Activated T-cell treated with anti-CD3 and anti-CD28 coated beads, Interleukin-2, amount 50 U/mL, for 24 hours (primary cell): ENCODE results near the gene ADCY1.

Source experiments
- DNase-seq: peaks from one replicate; pipeline ENCODE4 v3.0.0-alpha.2; 2020
- H3K27ac Mint-ChIP-seq: 2 replicates; pipeline ENCODE4 v1.8.0; 2020; ENCODE audit warnings: mild to moderate bottlenecking, mixed read lengths
- H3K27me3 Mint-ChIP-seq: 2 replicates; pipeline ENCODE4 v1.8.0; 2020; ENCODE audit warnings: mixed read lengths
- H3K36me3 Mint-ChIP-seq: 2 replicates; pipeline ENCODE4 v1.8.0; 2020; ENCODE audit warnings: low read depth, mixed read lengths
- H3K4me1 Mint-ChIP-seq: 2 replicates; pipeline ENCODE4 v1.8.0; 2020; ENCODE audit warnings: low read depth, mixed read lengths
- H3K4me3 Mint-ChIP-seq: 2 replicates; pipeline ENCODE4 v1.8.0; 2020; ENCODE audit warnings: mild to moderate bottlenecking, moderate library complexity, mixed read lengths
- H3K9me3 Mint-ChIP-seq: 2 replicates; pipeline ENCODE4 v1.8.0; 2020; ENCODE audit warnings: mixed read lengths

The ADCY1 gene

DNA sequence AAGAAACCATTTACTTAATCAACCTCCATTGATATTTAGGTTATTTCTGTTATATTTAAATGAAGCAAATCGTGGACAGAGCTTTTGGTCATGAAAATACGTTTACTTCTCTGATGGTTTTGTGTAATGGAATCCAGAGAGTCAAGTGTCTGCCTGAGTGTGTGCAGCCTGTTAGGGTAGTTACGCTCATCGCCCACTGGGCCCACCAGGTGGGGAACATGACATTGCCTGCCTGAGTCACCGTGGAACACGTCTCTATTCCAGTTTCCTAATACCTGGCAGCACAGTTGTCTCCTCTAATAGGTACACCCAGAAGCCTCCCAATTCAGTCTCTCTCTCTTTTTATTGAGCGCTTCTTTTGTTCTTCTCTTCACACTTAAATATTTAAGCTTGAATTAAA lies 91.0 kb downstream of the ADCY1 start:
- no peak for DNase-seq
- Mint-ChIP-seq H3K27ac (no peak overlapping the region), H3K4me3 (no peak overlapping the region), H3K4me1 (no peaks in the 10 kb centered on the region), H3K27me3 (peaks cover 2% of the 10 kb centered on the region), H3K9me3 (peaks cover 3% of the 10 kb centered on the region), H3K36me3 (no peaks in the 10 kb centered on the region)

DNA sequence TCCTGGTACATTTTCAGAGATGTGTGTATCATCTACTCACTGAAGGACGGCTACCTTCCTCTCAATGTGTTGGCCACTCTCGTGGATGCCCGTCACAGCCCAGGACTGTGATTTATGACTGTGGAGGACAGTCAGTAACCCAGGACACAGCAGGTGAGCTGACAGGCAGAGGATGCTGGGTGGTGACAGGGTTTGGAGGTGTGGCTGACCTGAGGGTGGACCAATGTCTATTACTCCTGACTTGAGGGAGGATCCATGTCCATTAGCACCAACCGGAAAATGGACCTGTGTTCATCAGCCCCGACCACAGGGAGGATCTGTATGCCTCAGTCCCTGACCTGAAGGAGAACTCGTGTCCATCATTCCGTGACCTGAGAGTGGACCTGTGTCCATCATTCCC lies 96.1 kb downstream of the ADCY1 start:
- no peaks in the 10 kb centered on the region for H3K4me1 Mint-ChIP-seq
- no peaks in the 10 kb centered on the region for H3K36me3 Mint-ChIP-seq

DNA sequence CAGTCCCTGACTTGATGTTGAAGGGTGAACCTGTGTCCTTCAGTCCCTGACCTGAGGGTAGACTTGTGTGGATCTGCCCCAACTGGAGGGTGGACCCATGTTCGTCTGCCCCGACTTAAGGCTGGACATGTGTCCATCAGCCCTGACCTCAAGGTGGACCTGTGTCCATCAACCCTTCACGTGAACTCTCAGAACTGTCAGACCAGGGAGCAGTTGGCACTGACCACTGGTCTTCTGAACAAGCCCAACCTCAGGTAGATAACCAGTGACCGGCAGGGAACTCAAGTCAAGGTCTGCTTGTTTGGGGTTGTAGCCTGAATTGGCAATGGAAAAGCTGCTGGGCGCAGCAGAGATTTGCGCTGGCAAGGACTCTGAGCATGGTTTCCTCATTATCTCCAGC lies 96.5 kb downstream of the ADCY1 start:
- H3K36me3 Mint-ChIP-seq = no peaks in the 10 kb centered on the region
- H3K4me1 Mint-ChIP-seq = no peaks in the 10 kb centered on the region
- H3K9me3 Mint-ChIP-seq = no peaks in the 10 kb centered on the region
- H3K4me3 Mint-ChIP-seq = no peak overlapping the region
- H3K27me3 Mint-ChIP-seq = peaks cover 10% of the 10 kb centered on the region
- no peak overlapping the region for H3K27ac Mint-ChIP-seq
- no peak for DNase-seq

More for the DNA sequence above, 96.1 kb downstream of the ADCY1 start:
- Mint-ChIP-seq H3K27ac (no peak overlapping the region), H3K27me3 (peaks cover 7% of the 10 kb centered on the region), H3K9me3 (no peaks in the 10 kb centered on the region), H3K4me3 (no peak overlapping the region)
- no peak for DNase-seq

DNA sequence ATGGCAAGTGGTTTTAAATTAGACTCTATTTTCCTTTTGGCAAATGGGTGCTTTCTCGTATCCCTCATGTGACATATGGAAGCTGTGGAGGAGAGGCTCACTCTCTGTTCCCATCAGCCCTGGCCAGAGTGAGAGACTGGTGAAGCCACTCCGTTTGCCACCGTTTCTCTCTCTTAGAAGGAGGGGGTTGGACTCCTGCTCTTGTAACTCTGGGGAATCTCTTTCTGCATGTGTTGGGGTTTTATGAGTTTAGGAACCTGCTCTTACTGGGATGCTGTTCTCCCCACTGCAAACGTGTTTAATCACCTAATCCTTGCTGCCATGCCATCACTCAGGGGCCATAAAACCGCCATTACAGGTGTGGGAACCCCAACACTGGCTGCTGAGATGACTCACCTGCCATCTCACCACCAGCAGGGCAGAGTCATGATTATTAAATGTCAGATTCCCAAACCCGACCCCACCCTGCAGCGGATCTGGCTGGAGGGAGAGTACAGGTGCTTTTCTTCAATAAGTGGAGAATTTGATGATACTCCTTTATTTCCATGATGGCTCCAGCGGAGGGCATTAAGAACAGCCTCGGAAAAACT lies 103.2 kb downstream of the ADCY1 start:
- Mint-ChIP-seq H3K4me1 (no peaks in the 10 kb centered on the region), H3K4me3 (no peak overlapping the region), H3K9me3 (no peaks in the 10 kb centered on the region), H3K36me3 (no peaks in the 10 kb centered on the region), H3K27ac (no peak overlapping the region), H3K27me3 (peaks cover 38% of the 10 kb centered on the region)
- no peak for DNase-seq

DNA sequence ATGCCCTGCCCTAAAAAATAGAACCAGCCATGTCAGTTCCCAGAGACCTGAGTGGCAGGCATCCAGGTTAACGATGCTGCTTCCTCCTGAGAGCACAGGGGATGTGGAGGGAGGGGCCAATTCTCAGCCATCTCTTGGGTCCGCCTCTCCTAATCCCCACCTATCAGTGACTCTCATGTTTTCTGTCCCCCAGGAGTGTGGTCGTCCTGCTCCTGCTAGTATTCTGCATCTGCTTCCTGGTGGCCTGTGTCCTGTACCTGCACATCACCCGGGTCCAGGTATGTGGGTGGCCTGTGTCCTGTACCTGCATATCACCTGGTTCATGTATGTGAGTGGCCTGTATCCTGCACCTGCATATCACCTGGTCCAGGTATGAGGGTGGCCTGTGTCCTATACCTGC lies 105.3 kb downstream of the ADCY1 start:
- Mint-ChIP-seq H3K4me3 (no peak overlapping the region), H3K27me3 (peaks cover 36% of the 10 kb centered on the region), H3K4me1 (no peaks in the 10 kb centered on the region), H3K36me3 (no peaks in the 10 kb centered on the region), H3K27ac (no peak overlapping the region), H3K9me3 (no peaks in the 10 kb centered on the region)
- DNase-seq = no peak

DNA sequence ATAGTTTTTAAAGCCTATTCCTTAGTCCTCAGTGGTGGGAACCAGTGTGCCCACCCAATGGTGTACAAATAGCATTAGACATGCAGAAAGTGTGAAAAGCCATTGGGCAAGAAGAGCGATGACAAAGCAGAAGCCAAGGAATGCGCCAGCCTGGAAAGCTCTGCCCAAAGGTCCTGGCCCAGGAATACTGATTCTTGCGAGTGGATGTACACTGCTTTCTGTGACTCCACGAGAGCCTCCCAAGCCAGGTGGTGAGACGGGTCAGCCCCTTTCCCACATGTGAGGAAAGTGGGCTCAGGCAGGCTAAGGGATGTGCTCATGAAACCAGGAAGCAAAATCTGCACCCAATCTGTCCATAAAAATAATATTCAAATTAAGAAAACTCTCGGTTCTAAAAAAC lies 106.6 kb downstream of the ADCY1 start:
- Mint-ChIP-seq H3K36me3 (no peaks in the 10 kb centered on the region), H3K4me3 (no peak overlapping the region), H3K27me3 (peaks cover 31% of the 10 kb centered on the region), H3K9me3 (no peaks in the 10 kb centered on the region), H3K27ac (no peak overlapping the region), H3K4me1 (no peaks in the 10 kb centered on the region)
- no peak for DNase-seq

DNA sequence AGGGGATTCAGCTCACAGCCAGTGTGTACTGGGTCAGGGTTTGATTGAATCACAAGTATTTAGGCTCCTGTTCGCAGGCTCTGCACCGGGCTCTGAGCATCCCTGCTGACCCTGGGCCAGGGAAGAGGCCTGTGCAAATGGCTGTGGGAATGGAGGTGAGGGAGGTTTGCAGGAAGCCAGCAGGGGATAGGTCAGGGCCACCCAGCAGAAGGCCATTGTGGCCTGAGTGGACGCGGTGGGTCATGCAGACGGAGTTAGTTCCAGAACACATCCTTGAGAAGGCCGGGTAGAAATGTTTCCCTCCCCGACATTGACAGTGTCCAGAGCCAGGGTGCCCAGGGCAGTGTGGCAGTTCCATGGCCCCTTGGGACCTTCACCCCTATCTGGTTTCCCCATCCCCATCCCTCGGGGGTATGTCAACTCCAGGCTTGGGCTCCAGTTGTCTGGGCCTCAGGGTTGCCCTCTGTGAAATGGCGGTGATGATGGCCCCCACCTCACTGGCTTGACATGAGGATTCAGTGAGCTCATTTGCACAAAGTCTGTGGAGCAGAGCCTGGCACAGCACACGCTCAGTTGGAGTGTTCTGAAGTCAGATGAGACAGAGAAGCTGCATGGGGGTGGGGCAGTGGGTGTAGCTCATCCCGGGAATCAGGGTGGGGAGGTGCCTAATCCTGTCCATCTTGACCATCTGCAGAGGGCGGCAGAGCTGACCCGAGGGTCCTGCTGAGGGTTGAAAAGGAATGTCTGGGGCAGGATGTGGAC lies 107.6 kb downstream of the ADCY1 start:
- Mint-ChIP-seq H3K4me1 (no peaks in the 10 kb centered on the region), H3K9me3 (no peaks in the 10 kb centered on the region), H3K4me3 (no peak overlapping the region), H3K36me3 (no peaks in the 10 kb centered on the region), H3K27ac (no peak overlapping the region), H3K27me3 (peaks cover 24% of the 10 kb centered on the region)
- no peak for DNase-seq

DNA sequence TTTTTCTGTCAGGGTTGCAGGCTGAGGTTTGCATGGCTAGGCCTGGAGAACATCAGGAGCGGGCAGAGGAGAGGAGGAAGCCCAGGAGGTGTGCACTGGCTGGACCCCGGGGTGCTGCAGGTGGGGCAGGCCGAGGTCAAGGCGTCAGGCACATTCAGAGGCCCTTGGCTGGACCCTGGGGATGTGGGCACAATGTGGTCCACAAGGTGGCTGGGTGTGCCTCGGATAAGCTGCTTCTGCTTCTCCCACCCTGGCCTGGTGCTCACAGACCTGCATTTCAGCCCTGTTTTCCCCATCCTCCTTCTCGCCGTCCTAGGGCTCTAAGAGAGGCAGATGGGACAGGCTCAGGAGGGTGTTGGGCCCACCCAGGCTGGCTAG lies 108.2 kb downstream of the ADCY1 start:
- Mint-ChIP-seq H3K4me3 (no peak overlapping the region), H3K4me1 (no peaks in the 10 kb centered on the region), H3K27ac (no peak overlapping the region), H3K9me3 (no peaks in the 10 kb centered on the region), H3K27me3 (peaks cover 20% of the 10 kb centered on the region), H3K36me3 (no peaks in the 10 kb centered on the region)
- DNase-seq = no peak

DNA sequence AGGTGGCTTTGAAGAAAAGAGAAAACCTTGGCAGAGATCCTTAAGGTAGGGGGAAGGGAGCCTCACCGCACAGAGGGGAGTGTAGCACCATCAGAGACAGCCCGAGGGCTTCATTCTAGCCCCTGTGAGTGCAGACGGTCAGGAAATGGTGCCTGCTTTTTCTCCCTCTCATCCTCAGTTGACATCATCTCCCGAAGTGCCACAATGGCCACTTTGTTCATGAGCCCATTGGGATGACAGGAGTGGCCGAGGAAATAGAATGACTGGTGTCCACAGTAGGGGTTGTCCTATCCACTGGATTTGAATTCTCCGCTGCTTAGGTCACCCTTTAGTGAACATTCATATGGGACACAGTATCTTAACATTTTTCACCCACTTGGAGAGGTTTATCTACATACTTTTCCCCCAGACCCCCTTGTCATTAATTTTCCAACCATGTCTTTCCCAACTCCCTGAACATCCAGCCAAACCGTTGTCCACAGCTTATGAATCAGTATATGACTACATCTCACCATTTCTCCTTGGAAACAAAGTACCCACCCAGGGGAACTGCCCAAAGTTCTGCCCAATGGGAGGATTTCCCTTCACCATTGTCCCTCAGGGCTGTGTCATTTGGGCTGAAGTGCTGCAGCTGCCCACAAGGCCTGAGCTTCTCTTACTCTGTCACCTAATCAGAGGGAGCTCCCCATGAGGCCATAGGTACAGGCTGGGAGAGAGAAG lies 108.8 kb downstream of the ADCY1 start:
- Mint-ChIP-seq H3K36me3 (no peaks in the 10 kb centered on the region), H3K27ac (no peak overlapping the region), H3K27me3 (peaks cover 17% of the 10 kb centered on the region), H3K9me3 (no peaks in the 10 kb centered on the region), H3K4me3 (no peak overlapping the region), H3K4me1 (no peaks in the 10 kb centered on the region)
- DNase-seq = no peak

DNA sequence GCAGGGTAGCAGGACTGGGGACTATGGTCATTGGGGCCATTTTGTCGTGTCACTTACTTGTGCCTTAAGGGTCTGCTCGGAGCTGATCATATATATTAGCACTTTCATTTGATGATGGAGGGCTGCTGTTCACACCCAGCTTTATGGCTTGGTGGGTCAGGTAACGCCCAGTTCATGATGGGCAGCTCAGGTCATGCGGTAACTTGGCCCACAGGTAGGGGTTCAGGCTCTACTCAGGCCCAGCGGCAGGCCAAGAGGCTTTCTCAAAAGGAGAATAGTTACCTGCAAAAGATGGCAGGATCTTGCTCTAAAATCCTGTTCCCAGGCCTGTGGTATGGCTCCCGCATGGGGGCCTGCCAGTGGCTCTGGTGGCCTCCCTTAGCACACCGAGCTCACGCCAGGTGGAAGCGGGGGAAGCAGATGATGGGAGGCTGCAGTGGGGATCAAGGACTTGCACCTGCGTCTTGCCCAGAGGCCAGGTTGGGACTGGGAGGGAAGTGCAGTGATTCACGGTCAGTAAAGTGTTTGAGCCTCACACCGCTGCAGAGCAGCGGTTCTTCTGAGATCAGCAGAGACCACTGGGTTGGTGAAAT lies 109.5 kb downstream of the ADCY1 start:
- Mint-ChIP-seq H3K4me3 (no peak overlapping the region), H3K36me3 (no peaks in the 10 kb centered on the region), H3K27ac (no peak overlapping the region), H3K4me1 (no peaks in the 10 kb centered on the region), H3K9me3 (no peaks in the 10 kb centered on the region), H3K27me3 (peaks cover 13% of the 10 kb centered on the region)
- no peak for DNase-seq

DNA sequence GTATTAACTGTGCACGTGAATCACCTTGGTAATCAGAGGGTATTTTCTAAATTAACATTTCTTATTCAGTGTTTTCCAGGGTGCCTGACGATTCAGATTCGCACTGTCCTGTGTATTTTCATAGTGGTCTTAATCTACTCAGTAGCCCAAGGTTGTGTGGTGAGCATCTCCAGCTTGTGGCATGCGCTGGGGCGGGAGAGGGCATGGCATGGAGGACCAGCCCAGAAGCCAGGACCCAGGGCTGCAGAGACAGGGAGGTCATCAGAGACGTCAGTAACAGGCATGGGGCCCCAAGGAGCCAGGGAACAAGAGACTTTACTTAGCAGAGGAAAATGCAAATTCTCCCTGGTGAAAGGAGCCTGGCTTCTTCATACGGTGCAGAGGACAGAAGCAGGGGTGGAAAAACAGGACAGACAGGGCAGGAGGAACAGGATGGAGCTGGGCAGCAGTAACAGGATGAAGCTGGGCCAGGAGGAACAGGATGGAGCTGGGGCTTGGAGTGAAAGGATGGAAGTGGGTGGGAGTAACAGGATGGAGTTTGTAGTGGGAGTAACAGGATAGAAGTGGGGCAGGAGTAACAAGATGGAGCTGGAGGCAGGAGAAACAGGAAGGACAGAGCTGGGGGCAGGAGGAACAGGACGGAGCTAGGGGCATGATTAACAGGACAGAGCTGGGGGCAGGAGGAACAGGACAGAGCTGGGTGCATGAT lies 110.9 kb downstream of the ADCY1 start:
- H3K4me3 Mint-ChIP-seq = no peak overlapping the region
- peaks cover 10% of the 10 kb centered on the region for H3K27me3 Mint-ChIP-seq
- H3K36me3 Mint-ChIP-seq = no peaks in the 10 kb centered on the region
- no peaks in the 10 kb centered on the region for H3K4me1 Mint-ChIP-seq
- DNase-seq = no peak
- H3K27ac Mint-ChIP-seq = no peak overlapping the region
- no peaks in the 10 kb centered on the region for H3K9me3 Mint-ChIP-seq

DNA sequence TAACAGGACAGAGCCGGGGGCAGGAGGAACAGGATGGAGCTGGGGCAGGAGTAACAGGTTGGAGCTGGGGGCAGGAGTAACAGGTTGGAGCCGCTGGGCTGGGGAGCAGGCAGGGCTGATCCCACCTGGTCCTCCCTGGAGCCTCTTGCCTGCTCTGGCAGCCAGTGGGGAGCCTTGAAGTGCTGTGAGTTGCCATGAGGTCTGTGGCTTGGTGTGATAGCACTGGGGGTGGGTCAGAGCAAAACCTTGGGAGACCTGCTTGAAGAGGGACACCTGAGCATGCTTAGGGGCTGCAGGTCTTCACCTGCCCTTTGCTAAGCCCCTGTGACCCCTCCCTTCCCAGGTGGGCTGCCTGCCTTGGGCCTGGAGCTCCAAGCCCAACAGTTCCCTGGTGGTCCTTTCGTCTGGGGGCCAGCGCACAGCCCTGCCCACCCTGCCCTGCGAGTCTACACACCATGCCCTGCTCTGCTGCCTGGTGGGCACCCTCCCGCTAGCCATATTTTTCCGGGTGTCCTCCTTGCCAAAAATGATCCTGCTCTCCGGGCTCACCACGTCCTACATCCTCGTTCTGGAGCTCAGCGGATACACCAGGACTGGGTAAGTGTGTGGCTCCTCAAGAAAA lies 111.6 kb downstream of the ADCY1 start:
- Mint-ChIP-seq H3K4me1 (no peaks in the 10 kb centered on the region), H3K27ac (no peak overlapping the region), H3K36me3 (no peaks in the 10 kb centered on the region), H3K4me3 (no peak overlapping the region), H3K27me3 (peaks cover 9% of the 10 kb centered on the region), H3K9me3 (no peaks in the 10 kb centered on the region)
- no peak for DNase-seq

DNA sequence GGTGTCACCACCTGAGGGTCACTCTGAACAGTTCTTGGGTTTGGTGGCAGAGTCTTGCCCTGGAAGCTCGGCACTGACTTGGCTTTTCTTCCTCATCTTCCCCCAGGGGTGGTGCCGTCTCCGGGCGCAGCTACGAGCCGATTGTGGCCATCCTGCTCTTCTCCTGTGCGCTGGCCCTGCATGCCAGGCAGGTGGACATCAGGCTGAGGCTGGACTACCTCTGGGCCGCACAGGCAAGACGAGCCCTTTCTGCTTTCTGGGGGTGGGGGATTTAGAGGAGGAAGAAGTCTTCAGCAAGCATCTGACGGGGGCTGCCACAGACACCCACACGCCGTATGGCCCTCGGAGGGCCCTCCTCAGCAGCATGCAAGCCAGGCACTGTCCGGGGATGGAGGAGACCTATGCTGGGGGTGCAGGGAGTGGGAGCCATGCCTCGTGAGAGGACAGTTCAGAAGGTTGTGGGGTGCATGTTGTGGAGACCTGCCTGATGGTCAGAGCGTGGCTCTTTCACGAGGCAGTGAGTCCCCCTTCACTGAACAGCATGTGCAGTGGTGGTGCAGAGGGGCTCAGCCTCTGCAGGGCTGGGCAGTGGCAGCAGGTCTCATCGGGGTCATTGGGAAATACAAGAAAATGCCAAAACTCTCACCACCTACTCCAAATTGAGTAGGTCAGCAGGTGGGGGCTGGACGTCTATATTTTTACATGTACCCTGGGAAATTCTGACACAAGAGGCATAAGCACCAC lies 112.4 kb downstream of the ADCY1 start:
- H3K4me1 Mint-ChIP-seq = no peaks in the 10 kb centered on the region
- H3K36me3 Mint-ChIP-seq = no peaks in the 10 kb centered on the region
- H3K27me3 Mint-ChIP-seq = peaks cover under 1% of the 10 kb centered on the region
- no peak overlapping the region for H3K27ac Mint-ChIP-seq
- no peak for DNase-seq
- no peaks in the 10 kb centered on the region for H3K9me3 Mint-ChIP-seq
- H3K4me3 Mint-ChIP-seq = no peak overlapping the region

DNA sequence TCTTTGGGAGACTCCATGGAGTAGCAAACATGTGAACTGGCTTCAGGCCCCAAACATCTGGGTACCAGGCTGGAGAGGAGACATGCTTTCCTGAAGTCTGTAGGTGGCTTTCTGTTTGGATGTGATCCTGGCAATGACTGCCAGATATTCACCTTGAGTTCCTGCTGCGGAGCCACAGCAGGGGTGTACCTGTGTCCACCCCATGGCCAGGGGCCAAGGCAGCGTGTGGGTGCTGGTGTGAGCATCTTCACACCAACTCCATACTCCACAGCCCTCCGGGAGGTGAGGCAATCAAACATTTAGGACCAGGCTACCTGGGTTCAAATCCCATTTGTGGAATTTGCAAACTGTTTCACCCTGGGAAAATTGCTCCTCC lies 113.0 kb downstream of the ADCY1 start:
- H3K4me3 Mint-ChIP-seq = no peak overlapping the region

More for the DNA sequence above, 113.0 kb downstream of the ADCY1 start:
- H3K27me3 Mint-ChIP-seq = no peaks in the 10 kb centered on the region
- DNase-seq = no peak
- H3K4me1 Mint-ChIP-seq = no peaks in the 10 kb centered on the region
- H3K36me3 Mint-ChIP-seq = no peaks in the 10 kb centered on the region
- H3K9me3 Mint-ChIP-seq = no peaks in the 10 kb centered on the region
- no peak overlapping the region for H3K27ac Mint-ChIP-seq
